Measurements from ENCODE around the gene WNT5B.

WNT5B gene

DNA sequence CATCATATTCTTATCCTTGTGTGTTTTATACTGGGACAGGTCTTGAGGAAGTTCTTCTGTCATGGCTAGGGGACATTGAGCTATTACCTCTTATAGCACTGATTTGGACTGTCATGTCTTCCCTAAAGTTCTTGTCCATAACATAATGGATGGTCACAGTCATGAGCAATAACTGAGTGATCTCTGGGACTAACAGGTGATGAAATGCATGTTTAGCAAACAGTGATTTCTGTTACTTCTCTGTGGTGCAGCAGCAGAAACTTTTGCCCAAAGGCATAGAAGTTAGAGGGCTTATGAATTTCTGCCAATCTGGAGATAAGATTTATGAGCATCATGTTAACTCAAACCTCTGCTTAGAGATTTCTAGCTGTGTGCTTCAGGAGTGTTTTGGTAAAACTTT lies 67.8 kb downstream of the WNT5B start:
- no peak overlapping the region for H3K27ac ChIP-seq (ENCODE audit: low read depth, low read length)
- no peaks in the 10 kb centered on the region for H3K27me3 ChIP-seq (ENCODE audit: insufficient read depth, low read length)
- H3K9ac ChIP-seq (ENCODE audit: low read depth, low read length), result no peak overlapping the region
- H3K4me3 ChIP-seq (ENCODE audit: low read length), result no peak overlapping the region
- H3K36me3 ChIP-seq (ENCODE audit: insufficient read depth, low read length), result peaks cover 3% of the 10 kb centered on the region; the same call in 1 of the 2 replicates
- H3K4me1 ChIP-seq (ENCODE audit: insufficient read depth, low read length), result peaks cover 6% of the 10 kb centered on the region; the same call in 1 of the 2 replicates
- no peaks in the 10 kb centered on the region for H3K9me3 ChIP-seq (ENCODE audit: insufficient read depth, low read depth, low read length)
